Progenitor cell of endocrine pancreas (in vitro differentiated cells): ENCODE measurements around the gene GRAMD1B. TPM values are rescaled to one million over a fixed set of nuclear protein-coding genes. Genes with fewer than 3 reads are reported as not detected.
"Not testable (repeated sequence)": the region's sequence is repeated elsewhere in the genome, so short reads cannot be mapped to it uniquely, and the experiment has no call there.

Experiments
- DNase-seq: peaks from one replicate; pipeline ENCODE4 v3.0.0; 2021; ENCODE audit warnings: low spot score; ENCODE audit not compliant: unreplicated experiment
- H3K27ac Mint-ChIP-seq: 2 replicates; pipeline ENCODE4 v1.8.0; 2021; ENCODE audit warnings: mild to moderate bottlenecking, moderate library complexity, mixed read lengths
- H3K27me3 Mint-ChIP-seq: 2 replicates; pipeline ENCODE4 v1.8.0; 2021; ENCODE audit warnings: mixed read lengths
- H3K36me3 Mint-ChIP-seq: 2 replicates; pipeline ENCODE4 v1.8.0; 2022; ENCODE audit warnings: mixed read lengths; ENCODE audit not compliant: insufficient read depth
- H3K4me1 Mint-ChIP-seq: 2 replicates; pipeline ENCODE4 v1.8.0; 2021; ENCODE audit warnings: low read depth, mixed read lengths
- H3K4me3 Mint-ChIP-seq: 2 replicates; pipeline ENCODE4 v1.8.0; 2021; ENCODE audit warnings: low read depth, mild to moderate bottlenecking, moderate library complexity, mixed read lengths
- H3K9me3 Mint-ChIP-seq: 2 replicates; pipeline ENCODE4 v1.8.0; 2021; ENCODE audit warnings: low read depth, mixed read lengths
- total RNA-seq: library from RNA; stranded (reverse); gene quantifications from 2 replicates; pipeline ENCODE4 v1.2.1, GENCODE V29; 2021
- TF ChIP-seq, protein P1 (sequence below): fragments of 200-600 bp; sonication (generic); IDR thresholded peaks from one replicate; pipeline ENCODE4 v1.5.0; 2021; ENCODE audit warnings: antibody characterized with exemption, mild to moderate bottlenecking; ENCODE audit not compliant: unreplicated experiment

The GRAMD1B gene
- total RNA-seq, 1 donor from 2014 or later = 4.5 TPM

DNA sequence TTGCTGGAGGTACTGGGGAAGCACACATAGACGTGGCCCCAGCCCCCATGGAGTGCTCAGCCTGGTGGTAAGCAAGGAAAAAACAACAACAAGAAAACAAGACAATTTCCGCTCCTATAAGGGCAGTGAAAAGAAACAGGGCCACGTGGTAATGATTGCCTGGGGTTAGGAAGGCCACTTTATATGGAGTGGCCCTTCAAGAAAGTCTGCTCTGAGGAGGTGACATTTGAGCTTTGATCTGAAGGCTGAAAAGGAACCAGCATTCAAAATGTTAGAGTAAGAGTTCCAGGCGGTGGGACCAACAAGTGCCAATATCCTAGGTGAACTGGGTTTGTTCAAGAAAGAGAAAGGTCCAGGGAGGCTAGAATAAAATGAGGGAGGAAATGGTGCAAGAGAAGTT lies 136.8 kb downstream of the GRAMD1B start:
- Mint-ChIP-seq H3K4me3 (no peak overlapping the region), H3K36me3 (no peaks in the 10 kb centered on the region), H3K27ac (no peak overlapping the region), H3K27me3 (peaks cover 5% of the 10 kb centered on the region), H3K9me3 (no peaks in the 10 kb centered on the region), H3K4me1 (peaks cover 2% of the 10 kb centered on the region)
- no peak for DNase-seq
- TF ChIP-seq, protein P1, sequence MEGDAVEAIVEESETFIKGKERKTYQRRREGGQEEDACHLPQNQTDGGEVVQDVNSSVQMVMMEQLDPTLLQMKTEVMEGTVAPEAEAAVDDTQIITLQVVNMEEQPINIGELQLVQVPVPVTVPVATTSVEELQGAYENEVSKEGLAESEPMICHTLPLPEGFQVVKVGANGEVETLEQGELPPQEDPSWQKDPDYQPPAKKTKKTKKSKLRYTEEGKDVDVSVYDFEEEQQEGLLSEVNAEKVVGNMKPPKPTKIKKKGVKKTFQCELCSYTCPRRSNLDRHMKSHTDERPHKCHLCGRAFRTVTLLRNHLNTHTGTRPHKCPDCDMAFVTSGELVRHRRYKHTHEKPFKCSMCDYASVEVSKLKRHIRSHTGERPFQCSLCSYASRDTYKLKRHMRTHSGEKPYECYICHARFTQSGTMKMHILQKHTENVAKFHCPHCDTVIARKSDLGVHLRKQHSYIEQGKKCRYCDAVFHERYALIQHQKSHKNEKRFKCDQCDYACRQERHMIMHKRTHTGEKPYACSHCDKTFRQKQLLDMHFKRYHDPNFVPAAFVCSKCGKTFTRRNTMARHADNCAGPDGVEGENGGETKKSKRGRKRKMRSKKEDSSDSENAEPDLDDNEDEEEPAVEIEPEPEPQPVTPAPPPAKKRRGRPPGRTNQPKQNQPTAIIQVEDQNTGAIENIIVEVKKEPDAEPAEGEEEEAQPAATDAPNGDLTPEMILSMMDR = no peak

DNA sequence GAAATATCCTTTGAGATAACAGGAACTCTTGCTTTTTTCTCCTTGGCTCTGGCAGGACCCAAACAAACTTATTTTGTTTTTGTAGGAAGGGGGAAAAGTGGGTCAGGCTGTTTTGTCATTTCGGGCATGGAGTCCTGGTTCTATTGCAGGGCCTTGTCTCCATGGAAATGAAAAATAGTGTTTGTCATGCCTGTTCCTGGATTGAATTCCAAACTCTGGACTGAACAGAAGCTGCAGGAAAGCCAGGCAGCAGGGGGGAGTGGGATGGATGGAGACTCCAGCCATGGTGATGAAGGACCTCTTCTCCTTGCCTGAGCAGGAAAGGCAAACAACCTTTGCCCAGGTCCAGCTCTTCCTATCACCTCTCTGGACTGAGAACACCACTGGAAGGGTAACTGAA lies 137.4 kb downstream of the GRAMD1B start:
- Mint-ChIP-seq H3K27ac (no peak overlapping the region), H3K36me3 (no peaks in the 10 kb centered on the region), H3K27me3 (peaks cover 5% of the 10 kb centered on the region), H3K4me3 (no peak overlapping the region), H3K4me1 (peaks cover 2% of the 10 kb centered on the region), H3K9me3 (no peaks in the 10 kb centered on the region)
- DNase-seq = no peak
- TF ChIP-seq, protein P1 = no peak

DNA sequence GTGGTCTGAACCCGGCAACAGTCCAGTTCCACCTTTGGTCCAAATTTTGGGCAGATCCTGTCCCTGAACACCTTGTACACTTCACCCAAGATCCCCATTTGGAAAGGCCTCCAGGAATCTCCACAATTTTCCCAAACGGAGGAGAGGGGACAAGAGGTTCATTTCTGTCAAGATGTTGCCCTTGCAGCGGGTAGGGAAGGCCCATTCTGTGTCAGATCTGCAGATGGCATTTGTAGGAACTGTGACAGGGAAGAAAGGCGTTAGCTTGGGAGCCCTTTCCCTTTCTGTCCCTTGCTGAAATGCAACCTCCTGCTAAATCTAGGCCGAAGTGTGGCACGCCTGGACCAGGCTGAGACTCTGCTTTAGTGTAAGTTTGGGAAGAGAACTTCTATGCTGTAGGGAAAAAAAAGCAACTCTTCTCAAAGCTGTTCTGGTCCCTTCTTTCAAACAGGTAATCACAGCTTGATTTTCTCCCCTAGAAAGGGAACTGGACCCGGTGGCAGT lies 138.3 kb downstream of the GRAMD1B start:
- Mint-ChIP-seq H3K9me3 (no peaks in the 10 kb centered on the region), H3K4me3 (no peak overlapping the region), H3K27me3 (peaks cover 5% of the 10 kb centered on the region), H3K36me3 (no peaks in the 10 kb centered on the region), H3K4me1 (peaks cover 2% of the 10 kb centered on the region), H3K27ac (no peak overlapping the region)
- TF ChIP-seq, protein P1 = no peak
- no peak for DNase-seq

DNA sequence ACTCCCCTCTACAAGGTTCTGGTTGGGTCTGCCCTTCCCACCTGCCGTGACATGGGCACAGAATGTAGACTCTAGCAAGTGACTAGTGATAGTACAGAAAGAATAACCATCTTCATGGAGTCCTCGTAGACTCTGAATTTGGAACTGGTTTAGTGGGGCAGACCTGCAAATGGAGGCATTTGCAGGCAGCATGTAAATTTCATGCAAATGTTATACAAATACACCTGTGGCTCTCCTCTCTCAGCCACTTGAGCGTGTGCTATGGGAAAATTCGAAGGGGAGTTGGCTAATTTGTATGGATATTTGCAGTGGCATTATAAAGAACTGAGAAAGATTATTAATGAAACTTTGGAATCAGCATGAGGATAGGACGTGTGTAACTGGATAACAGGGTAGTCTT lies 139.3 kb downstream of the GRAMD1B start:
- peaks cover 2% of the 10 kb centered on the region for H3K4me1 Mint-ChIP-seq
- DNase-seq = no peak
- H3K27me3 Mint-ChIP-seq = peaks cover 9% of the 10 kb centered on the region
- no peak overlapping the region for H3K27ac Mint-ChIP-seq
- H3K36me3 Mint-ChIP-seq = no peaks in the 10 kb centered on the region
- no peak overlapping the region for H3K4me3 Mint-ChIP-seq
- TF ChIP-seq, protein P1 = no peak
- no peaks in the 10 kb centered on the region for H3K9me3 Mint-ChIP-seq

DNA sequence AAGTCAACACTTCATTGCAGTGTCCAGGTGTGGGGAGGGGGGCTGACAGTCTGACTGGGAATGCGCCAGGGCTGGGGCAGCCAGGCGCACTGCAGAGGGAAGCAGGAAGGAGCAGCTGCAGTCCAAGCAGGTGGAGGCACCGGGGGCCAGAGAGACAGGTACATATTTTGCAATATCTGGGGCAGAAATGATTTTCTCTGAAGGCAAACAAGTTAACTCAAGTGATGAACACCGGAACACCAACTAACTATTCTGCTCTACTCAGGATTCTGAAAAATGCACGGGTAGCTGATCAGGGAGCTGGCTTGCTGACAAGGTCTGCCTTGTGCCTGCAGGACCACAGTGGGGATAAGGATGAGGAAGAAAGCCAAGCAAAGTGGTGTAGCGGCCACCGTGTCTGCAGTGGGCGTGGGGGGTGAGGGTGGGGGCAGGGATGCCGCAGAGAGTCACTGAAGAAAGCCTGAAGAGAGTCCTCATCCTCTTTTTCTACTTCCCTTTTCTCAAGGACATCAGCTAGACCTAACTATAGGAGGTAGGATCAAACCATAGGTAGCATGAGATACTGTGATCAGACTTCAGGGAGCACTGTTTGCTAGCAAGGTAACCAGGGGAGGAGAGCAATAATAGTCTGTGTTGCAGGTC lies 141.0 kb downstream of the GRAMD1B start:
- Mint-ChIP-seq H3K9me3 (no peaks in the 10 kb centered on the region), H3K27me3 (peaks cover 18% of the 10 kb centered on the region), H3K27ac (no peak overlapping the region), H3K36me3 (no peaks in the 10 kb centered on the region), H3K4me1 (peaks cover 2% of the 10 kb centered on the region), H3K4me3 (no peak overlapping the region)
- DNase-seq = no peak
- TF ChIP-seq, protein P1 = no peak

DNA sequence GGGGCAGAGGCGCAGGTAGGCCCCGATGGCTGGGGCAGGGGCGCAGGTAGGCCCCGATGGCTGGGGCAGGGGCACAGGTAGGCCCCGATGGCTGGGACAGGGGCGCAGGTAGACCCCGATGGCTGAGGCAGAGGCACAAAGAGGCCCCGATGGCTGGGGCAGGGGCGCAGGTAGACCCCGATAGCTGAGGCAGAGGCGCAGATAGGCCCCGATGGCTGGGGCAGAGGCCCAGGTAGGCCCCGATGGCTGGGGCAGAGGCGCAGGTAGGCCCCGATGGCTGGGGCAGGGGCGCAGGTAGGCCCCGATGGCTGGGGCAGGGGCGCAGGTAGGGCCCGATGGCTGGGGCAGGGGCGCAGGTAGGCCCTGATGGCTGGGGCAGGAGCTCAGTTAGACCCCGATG lies 142.7 kb downstream of the GRAMD1B start:
- not testable (repeated sequence) for H3K27ac Mint-ChIP-seq, H3K36me3 Mint-ChIP-seq, H3K4me3 Mint-ChIP-seq, DNase-seq, H3K4me1 Mint-ChIP-seq, H3K9me3 Mint-ChIP-seq
- peaks cover 20% of the 10 kb centered on the region for H3K27me3 Mint-ChIP-seq
